SU-DHL-6 (cell line): ENCODE data around the gene CPNE5.

ENCODE experiments used
- EZH2phosphoT487 ChIP-seq: fragments of 200-600 bp; sonication (generic), shearing (Covaris generic); conservative IDR thresholded peaks from 2 replicates; pipeline ENCODE4 v1.6.1; 2018; ENCODE audit warnings: mild to moderate bottlenecking, antibody characterized with exemption, low read length, moderate library complexity, mixed read lengths
- TF ChIP-seq, protein P1 (sequence below): fragments of 200-600 bp; sonication (generic); IDR thresholded peaks from one replicate; pipeline ENCODE4 v1.5.1; 2017; ENCODE audit warnings: antibody characterized with exemption, mild to moderate bottlenecking, low read length, moderate library complexity; ENCODE audit not compliant: insufficient read depth, poor library complexity, severe bottlenecking

DNA sequence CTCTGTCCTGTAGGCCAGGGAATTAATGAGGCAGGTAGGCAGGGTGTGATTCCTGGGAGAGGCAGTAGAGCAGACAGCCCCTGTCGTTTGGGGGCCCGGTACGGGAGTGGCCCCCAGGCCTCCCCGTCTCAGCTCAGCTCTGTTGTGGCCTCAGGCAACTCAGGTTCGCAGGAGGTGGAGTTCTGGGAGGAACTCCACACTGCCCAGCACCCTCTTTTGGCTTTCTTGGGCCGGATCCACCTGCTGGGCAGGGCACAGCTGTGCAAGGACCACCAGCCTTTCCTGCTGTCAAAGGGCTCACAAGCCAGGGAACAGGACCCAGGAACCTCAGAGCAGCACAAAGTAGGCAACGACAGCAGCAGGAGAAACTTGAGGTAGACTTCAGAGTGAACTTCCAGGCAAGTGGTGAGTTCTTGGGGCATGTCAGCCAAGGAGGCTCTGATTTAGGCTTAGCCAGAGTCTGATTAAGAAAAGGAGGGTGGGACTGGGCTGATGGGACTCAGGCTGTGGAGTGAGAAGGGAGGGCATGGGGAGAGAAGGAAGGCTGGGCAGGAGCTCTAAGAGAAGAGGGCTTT lies 104.7 kb downstream of the CPNE5 start:
- TF ChIP-seq, protein P1, sequence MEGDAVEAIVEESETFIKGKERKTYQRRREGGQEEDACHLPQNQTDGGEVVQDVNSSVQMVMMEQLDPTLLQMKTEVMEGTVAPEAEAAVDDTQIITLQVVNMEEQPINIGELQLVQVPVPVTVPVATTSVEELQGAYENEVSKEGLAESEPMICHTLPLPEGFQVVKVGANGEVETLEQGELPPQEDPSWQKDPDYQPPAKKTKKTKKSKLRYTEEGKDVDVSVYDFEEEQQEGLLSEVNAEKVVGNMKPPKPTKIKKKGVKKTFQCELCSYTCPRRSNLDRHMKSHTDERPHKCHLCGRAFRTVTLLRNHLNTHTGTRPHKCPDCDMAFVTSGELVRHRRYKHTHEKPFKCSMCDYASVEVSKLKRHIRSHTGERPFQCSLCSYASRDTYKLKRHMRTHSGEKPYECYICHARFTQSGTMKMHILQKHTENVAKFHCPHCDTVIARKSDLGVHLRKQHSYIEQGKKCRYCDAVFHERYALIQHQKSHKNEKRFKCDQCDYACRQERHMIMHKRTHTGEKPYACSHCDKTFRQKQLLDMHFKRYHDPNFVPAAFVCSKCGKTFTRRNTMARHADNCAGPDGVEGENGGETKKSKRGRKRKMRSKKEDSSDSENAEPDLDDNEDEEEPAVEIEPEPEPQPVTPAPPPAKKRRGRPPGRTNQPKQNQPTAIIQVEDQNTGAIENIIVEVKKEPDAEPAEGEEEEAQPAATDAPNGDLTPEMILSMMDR = no peak
- TF ChIP-seq EZH2phosphoT487 = no peak
